BE2C (cell line): ENCODE data around the gene ADGRG6.

Experiments
- DNase-seq: peaks from one replicate; pipeline ENCODE4 v3.0.0-alpha.2; 2020
- H3K27me3 ChIP-seq: fragments of 250-450 bp; sonication (Bioruptor Pico); 2 replicates; pipeline ENCODE4 v1.5.1; 2020; ENCODE audit warnings: mild to moderate bottlenecking
- H3K36me3 ChIP-seq: fragments of 250-450 bp; sonication (Bioruptor Pico); 2 replicates; pipeline ENCODE4 v1.5.1; 2020; ENCODE audit warnings: mild to moderate bottlenecking
- H3K4me1 ChIP-seq: fragments of 250-450 bp; sonication (Bioruptor Pico); 2 replicates; pipeline ENCODE4 v1.5.1; 2020
- H3K4me3 ChIP-seq: 2 replicates; pipeline ENCODE4 v1.5.1; 2011; ENCODE audit warnings: low read depth, low read length
- H3K9me3 ChIP-seq: fragments of 250-450 bp; sonication (Bioruptor Pico); 2 replicates; pipeline ENCODE4 v1.5.1; 2020
- TF ChIP-seq, protein P1 (sequence below): IDR thresholded peaks from 2 replicates; pipeline ENCODE4 v1.5.1; 2012; ENCODE audit warnings: mild to moderate bottlenecking, low read depth, low read length

The ADGRG6 gene

DNA sequence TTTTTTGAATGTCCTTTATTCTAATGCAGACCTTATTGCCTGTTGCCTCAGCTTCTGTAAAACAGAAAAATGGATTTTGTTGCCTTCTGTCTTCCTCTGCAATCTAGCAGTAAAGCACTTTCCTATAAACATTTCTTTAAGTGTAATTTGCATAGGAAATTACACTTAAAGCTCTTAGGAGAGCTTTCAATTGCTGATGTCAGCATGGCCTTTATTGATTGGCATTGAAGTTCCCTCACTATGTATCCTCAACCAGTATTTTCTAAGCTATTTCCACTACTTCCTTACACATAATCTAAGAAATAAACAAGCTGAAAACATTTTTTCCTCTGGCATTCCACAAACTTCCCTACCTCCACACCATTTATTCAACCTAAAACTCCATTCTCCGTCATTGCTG lies 22.3 kb downstream of the ADGRG6 start:
- DNase-seq, result no peak
- Histone ChIP-seq H3K36me3 (no peaks in the 10 kb centered on the region), H3K9me3 (no peaks in the 10 kb centered on the region), H3K4me3 (no peak overlapping the region), H3K27me3 (no peaks in the 10 kb centered on the region), H3K4me1 (no peaks in the 10 kb centered on the region)
- TF ChIP-seq, protein P1, sequence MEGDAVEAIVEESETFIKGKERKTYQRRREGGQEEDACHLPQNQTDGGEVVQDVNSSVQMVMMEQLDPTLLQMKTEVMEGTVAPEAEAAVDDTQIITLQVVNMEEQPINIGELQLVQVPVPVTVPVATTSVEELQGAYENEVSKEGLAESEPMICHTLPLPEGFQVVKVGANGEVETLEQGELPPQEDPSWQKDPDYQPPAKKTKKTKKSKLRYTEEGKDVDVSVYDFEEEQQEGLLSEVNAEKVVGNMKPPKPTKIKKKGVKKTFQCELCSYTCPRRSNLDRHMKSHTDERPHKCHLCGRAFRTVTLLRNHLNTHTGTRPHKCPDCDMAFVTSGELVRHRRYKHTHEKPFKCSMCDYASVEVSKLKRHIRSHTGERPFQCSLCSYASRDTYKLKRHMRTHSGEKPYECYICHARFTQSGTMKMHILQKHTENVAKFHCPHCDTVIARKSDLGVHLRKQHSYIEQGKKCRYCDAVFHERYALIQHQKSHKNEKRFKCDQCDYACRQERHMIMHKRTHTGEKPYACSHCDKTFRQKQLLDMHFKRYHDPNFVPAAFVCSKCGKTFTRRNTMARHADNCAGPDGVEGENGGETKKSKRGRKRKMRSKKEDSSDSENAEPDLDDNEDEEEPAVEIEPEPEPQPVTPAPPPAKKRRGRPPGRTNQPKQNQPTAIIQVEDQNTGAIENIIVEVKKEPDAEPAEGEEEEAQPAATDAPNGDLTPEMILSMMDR, result no peak

- DNase-seq, result no peak
- H3K4me1 ChIP-seq, result no peaks in the 10 kb centered on the region
- TF ChIP-seq, protein P1, result no peak
- no peaks in the 10 kb centered on the region for H3K36me3 ChIP-seq
- H3K9me3 ChIP-seq, result no peaks in the 10 kb centered on the region
- no peaks in the 10 kb centered on the region for H3K27me3 ChIP-seq
- H3K4me3 ChIP-seq, result no peak overlapping the region
These were observed 23.3 kb downstream of the ADGRG6 start for GRCh38 chr6:142325111-142325510.

DNA sequence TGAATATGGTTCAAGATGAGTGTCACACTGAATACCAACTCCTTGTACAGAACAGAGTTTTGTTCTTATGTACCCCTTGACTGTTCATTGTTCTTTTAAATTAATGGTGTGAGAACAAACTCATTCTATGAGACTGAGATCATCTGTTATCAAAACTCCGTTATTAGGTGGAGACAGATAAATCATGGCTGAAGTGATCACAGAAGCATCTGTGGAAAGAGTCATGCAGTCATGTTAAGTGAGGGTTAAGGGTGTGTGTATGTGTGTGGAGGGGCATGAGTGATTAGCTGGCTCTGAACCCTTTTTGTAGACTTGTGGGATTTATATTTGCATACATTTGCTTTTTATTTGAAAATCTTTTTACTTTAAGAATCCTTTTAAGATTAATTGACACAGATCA lies 24.7 kb downstream of the ADGRG6 start:
- no peaks in the 10 kb centered on the region for H3K4me1 ChIP-seq
- DNase-seq, result no peak
- H3K36me3 ChIP-seq, result no peaks in the 10 kb centered on the region
- no peak overlapping the region for H3K4me3 ChIP-seq
- H3K27me3 ChIP-seq, result no peaks in the 10 kb centered on the region
- TF ChIP-seq, protein P1, result no peak
- H3K9me3 ChIP-seq, result no peaks in the 10 kb centered on the region

GRCh38 chr6:142328070-142328469 lies 26.3 kb downstream of the ADGRG6 start:
- no peak overlapping the region for H3K4me3 ChIP-seq
- H3K4me1 ChIP-seq, result no peaks in the 10 kb centered on the region
- no peaks in the 10 kb centered on the region for H3K36me3 ChIP-seq
- H3K27me3 ChIP-seq, result no peaks in the 10 kb centered on the region
- no peak for DNase-seq
- no peaks in the 10 kb centered on the region for H3K9me3 ChIP-seq
- TF ChIP-seq, protein P1, result no peak

GRCh38 chr6:142329486-142330113 lies 27.8 kb downstream of the ADGRG6 start:
- H3K9me3 ChIP-seq, result no peaks in the 10 kb centered on the region
- H3K4me3 ChIP-seq, result no peak overlapping the region
- TF ChIP-seq, protein P1, result no peak
- no peak for DNase-seq
- H3K4me1 ChIP-seq, result no peaks in the 10 kb centered on the region
- no peaks in the 10 kb centered on the region for H3K27me3 ChIP-seq
- no peaks in the 10 kb centered on the region for H3K36me3 ChIP-seq

DNA sequence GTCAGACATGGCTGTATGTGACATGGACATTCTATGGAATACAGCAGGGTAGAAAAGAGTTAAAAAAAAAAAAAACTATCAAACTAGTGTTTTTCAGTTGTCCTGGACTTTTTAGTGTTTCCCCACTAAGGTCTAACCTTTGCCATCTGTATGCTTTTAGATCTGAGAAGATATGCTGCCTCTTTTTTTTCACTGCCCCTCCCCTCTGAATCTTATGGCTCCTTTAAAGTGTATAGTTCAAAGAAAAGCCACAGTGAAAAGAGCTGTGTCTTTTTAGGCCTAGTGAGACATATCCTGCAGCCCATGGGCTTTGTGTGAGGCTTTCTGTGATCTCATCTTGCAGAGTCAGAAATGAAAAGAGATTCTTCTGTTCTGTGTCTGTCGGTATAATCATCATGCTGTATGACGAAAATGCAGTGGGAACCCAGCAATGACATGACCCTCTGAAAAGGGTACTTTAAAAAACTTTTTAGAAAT lies 29.3 kb downstream of the ADGRG6 start:
- Histone ChIP-seq H3K36me3 (no peaks in the 10 kb centered on the region), H3K4me3 (no peak overlapping the region)
- TF ChIP-seq, protein P1, result no peak

More for the DNA sequence above, 29.3 kb downstream of the ADGRG6 start:
- DNase-seq, result no peak
- Histone ChIP-seq H3K9me3 (no peaks in the 10 kb centered on the region), H3K4me1 (no peaks in the 10 kb centered on the region), H3K27me3 (no peaks in the 10 kb centered on the region)
